Stomach (tissue), 9 donors: ENCODE results near the gene OPRL1. TPM values are rescaled to one million over a fixed set of nuclear protein-coding genes. Genes with fewer than 3 reads are reported as not detected.
A peak's percentile ranks its signal among the peaks of the same experiment; 100 is the strongest.

ENCODE experiments used
- DNase-seq, 2 donors: peaks; one replicate each; pipeline versions ENCODE4 v3.0.0 to v3.0.0-alpha.2; 2013 to 2019
- H3K27ac ChIP-seq, 5 donors: fragments of 200-600 bp in 4 of 5; sonication (generic) in 4 of 5; one replicate each; pipeline ENCODE4 v1.5.1; 2013 to 2019; ENCODE audit warnings: mild to moderate bottlenecking in 1 of 5, moderate library complexity in 1 of 5
- H3K27me3 ChIP-seq, 3 donors: fragments of 200-600 bp; sonication (generic); one replicate each; pipeline ENCODE4 v1.5.1; 2017 to 2019; ENCODE audit warnings: mixed run types in 1 of 3
- H3K36me3 ChIP-seq, 4 donors: fragments of 200-600 bp; sonication (generic); 1 replicate in 3 of 4; 2 replicates in 1 of 4; pipeline ENCODE4 v1.5.1; 2016 to 2019
- H3K4me1 ChIP-seq, 4 donors: fragments of 200-600 bp; sonication (generic); one replicate each; pipeline ENCODE4 v1.5.1; 2016 to 2019
- H3K4me3 ChIP-seq, 4 donors: fragments of 200-600 bp; sonication (generic) in 3 of 4; one replicate each; pipeline ENCODE4 v1.5.1; 2016 to 2019; ENCODE audit warnings: mild to moderate bottlenecking in 1 of 4
- H3K9me3 ChIP-seq, 4 donors: fragments of 200-600 bp; sonication (generic); one replicate each; pipeline ENCODE4 v1.5.1; 2016 to 2019
- CTCF ChIP-seq, 7 experiments: fragments of 450-650 bp in 4 of 7; fragments of 200-600 bp in 3 of 7; sonication (generic) in 3 of 7; IDR thresholded peaks; one replicate each; pipeline ENCODE4 v1.5.1; 2016 to 2019; ENCODE audit warnings: antibody characterized with exemption in 7 of 7, control low read depth in 2 of 7, mild to moderate bottlenecking in 1 of 7
- EP300 ChIP-seq: sonication (generic); formaldehyde crosslinking; IDR thresholded peaks from one replicate; pipeline ENCODE4 v1.6.1; 2017; ENCODE audit warnings: antibody characterized with exemption
- POLR2A ChIP-seq, 4 donors: fragments of 450-650 bp; IDR thresholded peaks; one replicate each; pipeline ENCODE4 v1.6.1; 2016; ENCODE audit warnings: antibody characterized with exemption in 4 of 4, control low read depth in 2 of 4, mild to moderate bottlenecking in 1 of 4, moderate library complexity in 1 of 4
- POLR2AphosphoS5 ChIP-seq, 3 donors: sonication (generic); formaldehyde crosslinking; IDR thresholded peaks; one replicate each; pipeline ENCODE4 v1.6.1; 2016; ENCODE audit warnings: antibody characterized with exemption in 3 of 3
- WGBS, 5 donors: extraction: QIAGEN DNeasy Blood & Tissue Kit in 3 of 5; methylation state at CpG; one replicate each; pipeline versions ENCODE4 v1.1.5 to v1.1.7; 2013 to 2018; 5-methylcytosine and 5-hydroxymethylcytosine counted together
- intact Hi-C: fragments of 100-400 bp; cut with DNase I; formaldehyde crosslinking; loops from one replicate; pipeline ENCODE4 v1.15.1; 2023; ENCODE audit warnings: low total_unique reads
- polyA plus RNA-seq, 3 donors: library from polyadenylated mRNA; stranded (reverse); fragments of 200-250 nt; gene quantifications; one replicate each; pipeline ENCODE4 v1.2.3, GENCODE V29; 2013
- total RNA-seq, 5 donors: library from RNA; depleted of rRNA; stranded (reverse); fragments of >200 nt; gene quantifications; one replicate each; pipeline versions ENCODE4 v1.1.0 to v1.2.3, GENCODE V29; 2014 to 2016
- donor health status: healthy with polysubstance abuse.
- donor health status: Bipolar disorder and iron deficiency.
- donor health status: healthy.

Gene OPRL1
- total and polyA plus RNA-seq, 8 donors, result 0.18 to 4.7 (median 0.40) TPM; not detected in 4

GRCh38 chr20:64062596-64063388 is 17.1 kb upstream of the OPRL1 start, which contains the start of gene TCEA2:
TSS of gene TCEA2 (plus strand) at chr20:64063198. CDS start at chr20:64063313, 115 bp downstream.
- peaks cover 42 to 53% (median 50%) of the 10 kb centered on the region in 4 donors for H3K4me1 ChIP-seq
- peak; percentile 97 to 99 for DNase-seq
- peak within 1 kb of the TSS; percentile 78 to 87 (median 81) for H3K27ac ChIP-seq
- peak within 1 kb of the TSS; percentile 68 to 98 (median 96) for H3K4me3 ChIP-seq
- intact Hi-C loops, result no loop called here
- no peaks in the 10 kb centered on the region for H3K36me3 ChIP-seq
- TF ChIP-seq EP300, result no peak
- TF ChIP-seq CTCF (IDR thresholded peaks at IDR 0.05), result no peak
- TF ChIP-seq POLR2A (IDR thresholded peaks at IDR 0.05), result peak in 1 of 4 donors; percentile 76
- peak; percentile 74 to 91 (median 83) for TF ChIP-seq POLR2AphosphoS5 (IDR thresholded peaks at IDR 0.05)
- peaks cover 0 to 1% (median 0%) of the 10 kb centered on the region in 3 donors for H3K27me3 ChIP-seq
- 5 to 35% (median 7%) methylated on average over 20 to 85 of the region's 85 CpGs for WGBS, 5 donors
- H3K9me3 ChIP-seq, result no peaks in the 10 kb centered on the region

GRCh38 chr20:64063389-64064144 is 16.3 kb upstream of the OPRL1 start:
- peak overlapping the region; percentile 68 to 98 (median 96) for H3K4me3 ChIP-seq
- TF ChIP-seq CTCF (IDR thresholded peaks at IDR 0.05) (no peak), EP300 (no peak), POLR2AphosphoS5 (IDR thresholded peaks at IDR 0.05) (no peak), POLR2A (IDR thresholded peaks at IDR 0.05) (no peak)
- WGBS, 5 donors, result 3 to 4% (median 3%) methylated on average over 31 to 51 of the region's 51 CpGs
- peak overlapping the region; percentile 67 to 87 (median 81) for H3K27ac ChIP-seq
- H3K36me3 ChIP-seq, result no peaks in the 10 kb centered on the region
- H3K9me3 ChIP-seq, result no peaks in the 10 kb centered on the region
- intact Hi-C loops, result no loop called here
- DNase-seq, result peak in 1 of 2 donors; percentile 60
- peaks cover 36 to 47% (median 43%) of the 10 kb centered on the region in 4 donors for H3K4me1 ChIP-seq
- no peaks in the 10 kb centered on the region for H3K27me3 ChIP-seq

- peak overlapping the region in 3 of 5 donors; percentile 81 to 87 (median 86) for H3K27ac ChIP-seq
Observed at GRCh38 chr20:64064145-64064698, 15.7 kb upstream of the OPRL1 start.

More at GRCh38 chr20:64064145-64064698, 15.7 kb upstream of the OPRL1 start:
- peak in 1 of 2 donors; percentile 49 for DNase-seq
- Histone ChIP-seq H3K4me1 (peaks cover 32 to 48% (median 37%) of the 10 kb centered on the region in 4 donors), H3K4me3 (peak overlapping the region; percentile 68 to 98 (median 96)), H3K27me3 (no peaks in the 10 kb centered on the region), H3K9me3 (no peaks in the 10 kb centered on the region), H3K36me3 (no peaks in the 10 kb centered on the region)
- intact Hi-C loops, result no loop called here
- TF ChIP-seq CTCF (IDR thresholded peaks at IDR 0.05) (no peak), POLR2A (IDR thresholded peaks at IDR 0.05) (no peak), POLR2AphosphoS5 (IDR thresholded peaks at IDR 0.05) (no peak), EP300 (no peak)
- 22 to 46% (median 40%) methylated on average over 12 of the region's 12 CpGs for WGBS, 5 donors
